ENCODE data around the gene GRAMD1A. TPM values are rescaled to one million over a fixed set of nuclear protein-coding genes. Genes with fewer than 3 reads are reported as not detected.

The GRAMD1A gene
- total RNA-seq, 2 experiments from 2014 or later = 84.2 to 124 TPM

GRCh38 chr19:35034005-35034502 is 33.9 kb downstream of the GRAMD1A start:
- POLR2A ChIA-PET = no interaction called here

DNA sequence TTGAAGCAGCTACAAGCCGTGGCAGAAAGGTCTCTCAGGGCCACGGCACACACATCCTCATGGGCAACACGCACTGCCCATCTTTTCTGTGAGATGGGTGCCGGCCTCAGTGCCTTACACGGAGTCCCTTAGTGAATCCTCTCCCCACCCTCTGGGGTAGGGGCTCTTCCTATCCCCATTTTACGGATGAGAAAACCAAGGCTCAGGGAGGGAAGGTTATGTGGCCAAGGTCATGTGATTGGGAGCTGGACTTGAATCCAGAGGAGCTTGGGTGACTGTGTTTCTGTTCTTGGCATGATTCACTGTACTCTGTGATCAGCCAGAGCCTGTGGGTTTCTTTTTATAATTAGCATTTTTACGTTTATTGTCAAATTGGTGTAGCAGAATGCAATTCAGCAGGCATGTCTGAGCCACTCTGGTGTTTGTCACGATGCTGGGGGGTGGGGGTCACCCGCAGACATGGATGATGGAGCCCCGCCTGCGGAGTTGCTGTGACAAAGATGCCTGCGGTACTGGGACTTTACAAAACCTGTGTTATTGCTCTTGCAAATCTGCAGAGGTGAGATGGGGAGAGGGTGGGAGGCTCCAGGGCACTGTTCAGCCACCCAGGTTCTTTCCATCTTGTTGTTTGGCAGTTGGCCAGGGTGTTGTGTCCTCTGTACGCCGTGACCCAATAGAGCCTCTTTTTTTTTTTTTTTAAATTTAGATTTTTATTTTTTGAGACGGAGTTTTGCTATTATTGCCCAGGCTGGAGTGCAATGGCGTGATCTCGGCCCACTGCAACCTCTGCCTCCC is 34.7 kb downstream of the GRAMD1A start:
- no TSS peak for BruUV-seq (replicated peaks)
- H3K9me2 ChIP-seq (ENCODE audit: insufficient read depth, low read length) = no peaks in the 10 kb centered on the region
- H3K79me2 ChIP-seq (ENCODE audit: insufficient read depth, low read depth, low read length) = no peaks in the 10 kb centered on the region
- intact Hi-C loops (cut with micrococcal nuclease; ENCODE audit: unreplicated experiment) = no loop called here
- H3K4me2 ChIP-seq (ENCODE audit: low read length) = no peak overlapping the region
- H3K36me3 ChIP-seq (ENCODE audit: insufficient read depth, low read length) = no peaks in the 10 kb centered on the region
- H4K20me1 ChIP-seq (ENCODE audit: insufficient read depth, low read length) = no peaks in the 10 kb centered on the region
- ChIA-PET CTCF (ENCODE audit: unreplicated experiment) (no interaction called here), POLR2A (no interaction called here)
- TF ChIP-seq, protein P1, sequence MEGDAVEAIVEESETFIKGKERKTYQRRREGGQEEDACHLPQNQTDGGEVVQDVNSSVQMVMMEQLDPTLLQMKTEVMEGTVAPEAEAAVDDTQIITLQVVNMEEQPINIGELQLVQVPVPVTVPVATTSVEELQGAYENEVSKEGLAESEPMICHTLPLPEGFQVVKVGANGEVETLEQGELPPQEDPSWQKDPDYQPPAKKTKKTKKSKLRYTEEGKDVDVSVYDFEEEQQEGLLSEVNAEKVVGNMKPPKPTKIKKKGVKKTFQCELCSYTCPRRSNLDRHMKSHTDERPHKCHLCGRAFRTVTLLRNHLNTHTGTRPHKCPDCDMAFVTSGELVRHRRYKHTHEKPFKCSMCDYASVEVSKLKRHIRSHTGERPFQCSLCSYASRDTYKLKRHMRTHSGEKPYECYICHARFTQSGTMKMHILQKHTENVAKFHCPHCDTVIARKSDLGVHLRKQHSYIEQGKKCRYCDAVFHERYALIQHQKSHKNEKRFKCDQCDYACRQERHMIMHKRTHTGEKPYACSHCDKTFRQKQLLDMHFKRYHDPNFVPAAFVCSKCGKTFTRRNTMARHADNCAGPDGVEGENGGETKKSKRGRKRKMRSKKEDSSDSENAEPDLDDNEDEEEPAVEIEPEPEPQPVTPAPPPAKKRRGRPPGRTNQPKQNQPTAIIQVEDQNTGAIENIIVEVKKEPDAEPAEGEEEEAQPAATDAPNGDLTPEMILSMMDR (conservative IDR thresholded peaks at IDR 0.05; ENCODE audit: low read length) = no peak
- TF ChIP-seq EZH2phosphoT487 (IDR thresholded peaks at IDR 0.05; ENCODE audit: borderline replicate concordance, low read depth, low read length) = no peak
- no peak overlapping the region for H3K4me3 ChIP-seq (ENCODE audit: low read depth, low read length, poor library complexity, severe bottlenecking)
- no peak overlapping the region for H2AFZ ChIP-seq (ENCODE audit: low read length)
- no peak overlapping the region for H3K27ac ChIP-seq (ENCODE audit: low read depth, low read length, poor library complexity, severe bottlenecking)
- H3K4me1 ChIP-seq (ENCODE audit: insufficient read depth, low read length, poor library complexity, severe bottlenecking) = peaks cover 8% of the 10 kb centered on the region
- no peak for DNase-seq (ENCODE audit: low spot score)
- H3K9me3 ChIP-seq (ENCODE audit: low read length) = no peaks in the 10 kb centered on the region

More at GRCh38 chr19:35034005-35034502, 33.9 kb downstream of the GRAMD1A start:
- no TSS peak for BruUV-seq (replicated peaks)
- Histone ChIP-seq H4K20me1 (ENCODE audit: insufficient read depth, low read length) (no peaks in the 10 kb centered on the region), H3K4me3 (ENCODE audit: low read depth, low read length, poor library complexity, severe bottlenecking) (no peak overlapping the region), H3K27ac (ENCODE audit: low read depth, low read length, poor library complexity, severe bottlenecking) (no peak overlapping the region), H3K9me2 (ENCODE audit: insufficient read depth, low read length) (no peaks in the 10 kb centered on the region), H3K4me1 (ENCODE audit: insufficient read depth, low read length, poor library complexity, severe bottlenecking) (peaks cover 8% of the 10 kb centered on the region), H3K79me2 (ENCODE audit: insufficient read depth, low read depth, low read length) (no peaks in the 10 kb centered on the region), H3K9me3 (ENCODE audit: low read length) (no peaks in the 10 kb centered on the region), H3K4me2 (ENCODE audit: low read length) (no peak overlapping the region), H2AFZ (ENCODE audit: low read length) (no peak overlapping the region), H3K36me3 (ENCODE audit: insufficient read depth, low read length) (no peaks in the 10 kb centered on the region)
- no peak for TF ChIP-seq EZH2phosphoT487 (IDR thresholded peaks at IDR 0.05; ENCODE audit: borderline replicate concordance, low read depth, low read length)
- TF ChIP-seq, protein P1 (conservative IDR thresholded peaks at IDR 0.05; ENCODE audit: low read length) = no peak
- DNase-seq (ENCODE audit: low spot score) = no peak
- intact Hi-C loops (cut with micrococcal nuclease; ENCODE audit: unreplicated experiment) = no loop called here
- CTCF ChIA-PET (ENCODE audit: unreplicated experiment) = no interaction called here
